DMS79 (cell line): Measurements from ENCODE around the gene FCRLB.
"Not testable (repeated sequence)": the region's sequence is repeated elsewhere in the genome, so short reads cannot be mapped to it uniquely, and the experiment has no call there.

Source experiments
- DNase-seq: peaks from one replicate; lab custom pipeline; 2025; lab: John Stamatoyannopoulos, UW

FCRLB gene

DNA sequence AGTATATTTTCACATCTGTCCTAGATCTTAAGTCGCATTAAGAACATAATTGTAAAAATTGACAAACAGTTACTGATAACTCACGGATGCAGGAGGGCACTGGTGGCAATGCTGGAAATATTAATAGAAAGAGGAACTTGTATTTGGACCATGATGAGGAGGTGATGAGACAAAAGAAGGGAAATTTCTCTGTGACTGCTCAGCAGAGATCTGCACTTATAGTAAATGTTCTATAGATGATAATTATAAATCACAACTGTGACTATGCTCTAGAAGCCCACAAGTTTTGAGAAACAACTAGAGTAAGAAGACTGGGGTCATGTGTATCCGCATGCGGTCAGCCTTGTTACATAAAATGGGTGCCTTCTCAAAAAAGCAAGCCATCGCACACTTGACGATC lies 19.6 kb downstream of the FCRLB start:
- DNase-seq, result no peak

DNA sequence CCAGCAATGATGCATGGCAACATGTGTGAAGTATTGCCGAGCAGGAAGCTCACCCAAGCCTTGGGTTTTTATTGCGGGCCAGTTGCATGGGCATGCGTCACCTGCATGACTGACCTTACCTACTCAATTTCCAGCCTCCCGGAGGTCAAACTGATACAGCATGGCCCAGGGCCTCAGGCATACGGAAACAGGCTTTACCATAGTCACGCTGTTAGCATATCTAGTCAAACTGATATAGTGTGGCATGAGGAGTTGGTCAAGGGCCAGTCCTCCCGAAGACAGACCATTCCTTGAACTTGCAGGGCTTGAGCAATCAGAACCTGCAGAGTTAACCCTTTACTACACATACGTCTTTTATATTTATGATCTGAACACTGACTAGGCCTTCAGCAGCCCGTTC lies 21.9 kb downstream of the FCRLB start:
- DNase-seq, result no peak

DNA sequence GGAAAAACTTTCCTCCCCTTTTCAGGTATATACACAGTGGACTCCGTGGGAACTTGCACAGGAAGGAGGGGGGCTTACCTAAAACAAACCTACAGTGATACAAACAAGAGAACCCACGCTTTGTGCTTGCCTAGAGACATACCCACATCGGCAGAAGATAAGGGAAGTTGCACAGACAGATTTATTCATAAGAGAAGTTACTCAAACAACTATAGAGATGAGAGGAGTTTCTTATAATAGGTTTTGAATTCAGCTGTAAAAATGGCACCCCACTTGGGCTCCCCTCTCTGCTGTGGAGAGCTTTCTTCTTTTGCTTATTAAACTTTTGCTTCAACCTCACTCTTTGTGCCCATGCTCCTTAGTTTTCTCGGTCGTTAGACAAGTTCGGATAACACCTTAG lies 26.5 kb downstream of the FCRLB start:
- DNase-seq, result no peak

DNA sequence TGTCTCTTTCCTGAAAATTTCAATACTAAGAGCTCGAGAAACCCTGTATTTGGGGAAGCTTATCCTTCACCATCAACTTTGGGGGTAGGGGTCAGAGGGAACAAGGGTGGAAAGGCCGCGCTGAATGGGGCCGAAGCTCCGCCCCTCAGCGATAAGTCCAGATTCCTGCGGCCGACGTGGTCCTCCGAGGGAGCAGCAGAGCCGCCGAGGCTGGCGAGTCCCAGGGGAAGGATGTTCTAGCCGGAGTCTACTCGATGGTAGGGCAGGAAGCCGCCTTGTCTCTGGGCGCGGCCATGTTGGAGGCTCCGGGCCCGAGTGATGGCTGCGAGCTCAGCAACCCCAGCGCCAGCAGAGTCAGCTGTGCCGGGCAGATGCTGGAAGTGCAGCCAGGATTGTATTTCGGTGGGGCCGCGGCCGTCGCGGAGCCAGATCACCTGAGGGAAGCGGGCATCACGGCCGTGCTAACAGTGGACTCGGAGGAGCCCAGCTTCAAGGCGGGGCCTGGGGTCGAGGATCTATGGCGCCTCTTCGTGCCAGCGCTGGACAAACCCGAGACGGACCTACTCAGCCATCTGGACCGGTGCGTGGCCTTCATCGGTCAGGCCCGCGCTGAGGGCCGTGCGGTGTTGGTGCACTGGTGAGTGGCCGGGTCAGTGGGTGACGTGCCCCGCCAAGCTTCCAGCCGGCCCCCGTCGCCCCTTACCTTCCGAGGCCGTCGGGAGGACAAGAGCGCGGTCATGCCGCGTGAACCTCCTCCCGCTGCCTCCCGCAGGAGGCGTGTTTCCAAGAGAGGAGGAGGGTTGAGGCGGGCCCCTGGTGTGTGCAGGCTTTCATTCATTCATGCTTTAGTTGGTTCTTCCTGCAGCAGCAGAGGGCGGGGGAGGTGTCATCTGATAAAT lies 28.4 kb downstream of the FCRLB start, which contains the start of gene DUSP12:
Gene DUSP12 (plus strand): TSS at position 278 of the 899 bp plus-strand sequence. CDS start 16 bp downstream, at position 294.
- DNase-seq, result peak; percentile 92

DNA sequence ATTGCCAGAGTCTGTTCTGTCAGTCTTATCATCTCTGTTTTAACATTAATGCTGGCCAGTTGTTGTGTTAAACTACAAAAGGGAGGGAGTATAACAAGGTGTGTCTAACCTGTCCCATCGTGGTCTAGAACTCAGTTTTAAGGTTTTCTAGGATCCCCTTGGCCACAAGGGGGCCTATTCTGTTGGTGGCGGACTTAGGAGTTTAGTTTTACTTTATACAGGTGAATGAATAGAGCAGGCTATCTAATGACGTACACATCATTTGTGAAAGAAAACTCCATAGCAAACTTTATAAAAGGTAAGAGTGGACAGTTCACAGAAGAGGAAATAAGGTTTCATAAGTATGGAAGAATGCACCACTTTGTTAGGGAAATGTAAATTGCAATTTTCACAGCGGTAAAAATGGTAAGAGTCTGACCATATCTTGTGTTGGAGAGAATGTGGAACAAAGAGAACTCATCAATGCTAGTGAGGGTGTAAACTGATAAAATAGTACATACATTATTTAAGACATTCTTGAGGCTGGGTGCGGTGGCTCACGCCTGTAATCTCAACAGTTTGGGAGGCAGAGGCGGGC lies 42.3 kb downstream of the FCRLB start:
- DNase-seq, result no peak

DNA sequence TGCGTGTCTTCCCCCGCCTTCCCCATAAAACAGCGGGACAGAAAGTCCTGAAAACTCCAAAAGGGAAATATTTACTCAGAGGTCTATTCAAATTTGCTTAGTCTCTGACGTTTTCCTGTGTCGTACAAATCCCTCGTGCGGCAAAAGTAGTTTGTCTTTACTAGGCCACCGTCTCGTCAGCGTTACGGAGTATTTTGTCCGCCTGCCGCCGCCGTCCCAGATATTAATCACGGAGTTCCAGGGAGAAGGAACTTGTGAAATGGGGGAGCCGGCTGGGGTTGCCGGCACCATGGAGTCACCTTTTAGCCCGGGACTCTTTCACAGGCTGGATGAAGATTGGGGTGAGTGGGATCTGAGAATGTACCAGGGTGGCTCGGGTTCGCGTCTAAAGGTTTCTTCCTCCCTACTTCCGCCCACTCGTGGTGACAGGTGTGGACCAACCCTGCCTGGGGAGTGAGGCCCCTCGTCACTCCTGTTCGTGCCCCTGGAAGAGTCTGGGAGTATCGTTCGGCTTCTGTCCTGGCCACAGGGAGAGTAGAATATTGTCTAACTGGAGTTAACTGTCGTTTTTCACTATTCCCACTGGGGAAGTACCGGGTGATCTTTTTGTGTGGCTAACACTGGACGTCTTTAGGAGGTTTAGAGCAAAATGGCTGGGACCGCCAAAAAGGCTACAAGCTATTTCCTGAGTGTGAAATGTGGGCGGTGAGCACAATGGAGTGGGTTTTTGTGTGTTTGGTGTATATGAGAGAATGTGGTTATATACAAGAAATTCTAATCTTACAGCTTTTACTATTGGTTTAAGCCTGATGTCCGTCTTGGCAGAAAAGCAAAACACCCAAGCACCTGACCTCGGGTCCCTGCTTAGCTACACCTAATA lies 45.0 kb downstream of the FCRLB start, which contains the start of gene ATF6:
Gene ATF6 (plus strand): TSS at position 219 of the 880 bp plus-strand sequence. CDS start 41 bp downstream, at position 260.
- DNase-seq, result peak; percentile 58

DNA sequence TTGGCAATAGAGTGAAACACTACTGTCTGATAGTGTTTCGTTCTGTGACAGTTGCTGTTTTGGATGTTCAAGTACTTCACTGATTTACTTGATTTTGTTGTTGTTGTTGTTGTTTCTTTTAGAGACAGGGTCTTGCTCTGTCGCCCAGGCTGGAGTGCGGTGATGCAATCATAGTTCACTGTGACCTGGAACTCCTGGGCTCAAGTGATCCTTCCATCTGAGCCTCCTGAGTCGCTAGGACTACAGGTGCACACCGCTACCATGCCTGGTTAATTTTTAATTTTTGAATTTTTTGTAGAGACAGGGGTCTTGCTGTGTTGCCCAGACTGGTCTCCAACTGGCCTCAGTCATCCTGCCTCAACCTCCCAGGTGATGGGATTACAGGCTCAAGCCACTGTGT lies 47.1 kb downstream of the FCRLB start:
- no peak for DNase-seq

DNA sequence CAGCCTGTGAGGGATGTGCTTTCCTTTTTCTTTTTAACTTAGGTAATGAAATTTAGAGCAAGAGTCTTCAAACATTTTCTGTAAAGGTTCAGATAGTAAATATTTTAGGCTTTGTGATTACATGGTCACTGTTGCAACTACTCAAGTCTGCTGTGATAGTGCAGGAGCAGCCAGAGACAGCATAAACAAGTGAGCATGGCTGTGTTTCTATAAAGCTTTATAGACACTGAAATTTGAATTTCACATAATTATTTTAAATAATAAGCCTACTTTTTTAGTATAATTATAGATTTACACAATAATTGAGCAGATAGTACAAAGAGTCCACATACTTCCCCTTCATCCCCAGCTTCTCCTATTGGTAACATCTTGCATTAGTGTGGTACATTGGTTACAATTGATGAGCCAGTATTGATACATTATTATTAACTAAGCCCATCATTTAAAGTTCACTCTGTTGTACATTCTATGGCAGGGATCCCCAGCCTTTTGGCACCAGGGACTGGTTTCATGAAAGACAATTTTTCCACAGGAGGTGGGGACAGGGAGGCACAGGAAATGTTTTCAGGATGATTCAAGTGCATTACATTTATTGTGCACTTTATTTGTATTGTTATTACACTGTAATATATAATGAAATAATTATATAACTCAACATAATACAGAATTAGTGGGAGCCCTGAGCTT lies 47.8 kb downstream of the FCRLB start:
- no peak for DNase-seq

DNA sequence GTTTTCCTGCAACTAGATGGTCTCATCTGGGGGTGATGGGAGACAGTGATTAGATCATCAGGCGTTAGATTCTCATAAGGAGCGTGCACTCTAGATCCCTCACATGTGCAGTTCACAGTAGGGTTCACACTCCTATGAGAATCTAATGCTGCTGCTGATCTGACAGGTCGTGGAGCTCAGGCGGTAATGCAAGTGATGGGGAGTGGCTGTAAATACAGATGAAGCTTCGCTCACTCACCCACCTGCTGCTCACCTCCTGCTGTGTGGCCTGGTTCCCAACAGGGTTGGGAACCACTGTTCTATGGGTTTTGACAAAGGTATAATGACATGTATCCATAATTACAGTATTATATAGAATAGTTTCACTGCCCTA lies 48.3 kb downstream of the FCRLB start:
- not testable (repeated sequence) for DNase-seq

DNA sequence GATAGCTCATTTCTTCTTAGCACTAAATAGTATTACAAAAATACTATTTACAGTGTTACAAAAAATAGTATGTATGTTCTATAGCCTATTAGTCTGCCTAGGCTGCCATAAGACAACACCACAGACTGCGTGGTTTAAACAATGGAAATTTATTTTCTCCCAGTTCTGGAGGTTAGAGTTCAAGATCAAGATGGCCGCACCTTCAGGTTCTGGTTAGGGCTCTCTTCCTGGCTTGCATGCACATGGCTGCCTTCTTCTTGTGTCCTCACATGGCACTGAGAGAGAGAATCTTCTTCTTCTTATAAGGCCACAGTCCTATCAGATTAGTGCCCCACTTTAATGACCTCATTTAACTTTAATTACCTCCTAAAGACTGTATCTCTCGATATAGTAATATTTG lies 48.9 kb downstream of the FCRLB start:
- DNase-seq, result no peak

DNA sequence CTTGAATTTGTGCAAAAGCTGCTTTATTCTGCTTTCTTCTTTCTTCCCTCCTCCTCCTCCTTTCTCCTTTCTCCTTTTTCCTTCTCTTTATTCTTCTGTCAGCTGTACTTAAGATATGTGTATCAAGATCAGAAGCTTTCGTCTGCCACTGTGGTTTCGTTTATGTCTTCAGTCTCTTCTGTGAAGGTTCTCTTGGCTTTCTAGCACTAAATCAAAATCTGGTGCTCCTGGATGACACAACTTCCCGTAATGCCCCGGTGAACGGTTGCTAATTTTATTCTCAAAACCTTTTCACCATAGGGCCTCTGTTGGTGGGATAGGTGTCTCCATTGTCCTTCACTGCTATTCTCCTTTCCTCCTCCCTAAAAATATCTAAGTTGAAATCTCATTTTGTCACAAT lies 49.8 kb downstream of the FCRLB start:
- no peak for DNase-seq

DNA sequence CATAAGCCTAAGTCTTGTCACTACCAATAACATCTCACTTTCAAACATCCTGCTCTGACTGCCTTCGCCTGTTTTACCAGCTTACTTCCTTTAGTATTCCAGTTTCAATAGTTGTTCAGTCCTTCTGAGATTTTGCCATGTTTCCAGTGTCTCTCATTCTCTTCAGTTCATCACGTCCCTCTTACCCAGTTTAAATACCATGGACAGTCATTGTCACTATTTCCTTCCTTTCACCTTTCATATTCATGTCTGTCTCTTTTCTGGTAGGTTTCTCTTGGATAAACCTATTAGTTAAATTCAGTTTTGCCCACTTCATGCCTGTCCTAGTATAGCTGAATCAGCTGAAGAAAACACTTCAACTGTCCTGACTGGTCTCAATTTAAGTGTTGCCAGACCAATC lies 50.6 kb downstream of the FCRLB start:
- no peak for DNase-seq

DNA sequence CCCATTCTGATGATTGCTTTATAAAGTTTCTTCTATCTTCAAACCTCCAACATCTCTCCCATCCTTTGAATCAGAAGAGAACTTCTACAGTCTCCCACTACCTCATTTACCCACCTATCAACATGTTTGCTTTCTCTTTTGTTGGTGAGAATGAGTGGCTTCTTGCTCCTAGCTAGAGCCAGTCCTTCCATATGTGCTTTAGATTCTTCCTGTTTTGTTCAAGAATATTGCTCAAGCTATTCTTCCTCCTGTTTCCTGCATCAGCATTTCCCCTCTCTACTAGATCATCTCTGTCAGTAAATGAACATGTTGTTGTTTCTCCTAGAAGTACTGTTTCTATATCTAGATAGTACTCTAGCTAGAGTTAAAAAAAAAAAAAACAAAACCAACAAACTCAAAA lies 51.1 kb downstream of the FCRLB start:
- no peak for DNase-seq

DNA sequence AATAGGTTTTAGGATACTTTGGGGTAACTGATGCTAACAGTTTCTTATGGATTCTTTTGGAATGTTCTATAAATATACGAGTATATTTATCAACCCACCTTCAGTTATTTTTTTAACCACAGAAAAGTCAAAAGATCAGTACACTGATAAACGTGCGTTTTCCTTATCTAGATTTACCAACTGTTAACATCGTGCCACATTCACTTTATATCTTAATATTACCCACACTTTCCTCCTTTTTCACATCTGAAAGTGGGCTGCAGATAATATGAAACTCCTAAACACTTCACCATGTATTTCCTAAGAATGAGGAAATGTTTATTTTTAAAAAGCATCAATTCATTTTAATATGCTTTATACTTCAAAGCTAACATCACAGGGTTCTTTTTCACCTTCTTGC lies 52.4 kb downstream of the FCRLB start:
- DNase-seq, result no peak

DNA sequence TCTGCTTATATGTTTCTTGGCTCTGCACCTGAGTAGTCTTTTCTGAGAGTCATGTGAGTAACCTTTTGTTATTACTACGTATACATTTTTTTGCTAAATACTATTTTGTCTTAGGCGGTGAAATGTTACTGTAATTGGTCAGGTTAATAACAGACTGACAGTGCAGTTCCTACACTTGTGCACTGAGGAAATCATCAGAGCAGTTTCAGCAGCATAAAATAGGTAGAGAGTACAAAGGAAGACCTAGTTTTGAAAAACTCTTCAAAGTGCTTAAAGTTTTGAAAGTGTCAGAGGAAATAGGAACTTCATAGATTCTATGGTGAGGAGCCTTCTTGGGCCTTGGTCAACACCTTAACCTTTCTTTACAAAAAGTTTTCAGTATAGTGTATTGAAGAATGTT lies 55.9 kb downstream of the FCRLB start:
- DNase-seq, result no peak
